Fibroblast of villous mesenchyme (primary cell): Measurements from ENCODE around the gene EXPH5. TPM values are rescaled to one million over a fixed set of nuclear protein-coding genes. Genes with fewer than 3 reads are reported as not detected.
A peak's percentile ranks its signal among the peaks of the same experiment; 100 is the strongest.

Source experiments
- DNase-seq: peaks from one replicate; pipeline ENCODE4 v3.0.0-alpha.2; 2010; ENCODE audit warnings: low read depth
- H3K4me3 ChIP-seq: 2 replicates; pipeline ENCODE4 v1.5.1; 2011; ENCODE audit warnings: low read depth, mild to moderate bottlenecking, low read length
- CTCF ChIP-seq: IDR thresholded peaks from 2 replicates; pipeline ENCODE4 v1.5.1; 2012; ENCODE audit warnings: low read depth, mild to moderate bottlenecking, low read length; ENCODE audit not compliant: insufficient read depth
- total RNA-seq: library from RNA; depleted of rRNA; stranded (reverse); fragments of >200 nt; gene quantifications from 2 replicates; pipeline ENCODE4 v1.2.3, GENCODE V29; 2012

The EXPH5 gene
- total RNA-seq, 1 donor, result 2.2 TPM

DNA sequence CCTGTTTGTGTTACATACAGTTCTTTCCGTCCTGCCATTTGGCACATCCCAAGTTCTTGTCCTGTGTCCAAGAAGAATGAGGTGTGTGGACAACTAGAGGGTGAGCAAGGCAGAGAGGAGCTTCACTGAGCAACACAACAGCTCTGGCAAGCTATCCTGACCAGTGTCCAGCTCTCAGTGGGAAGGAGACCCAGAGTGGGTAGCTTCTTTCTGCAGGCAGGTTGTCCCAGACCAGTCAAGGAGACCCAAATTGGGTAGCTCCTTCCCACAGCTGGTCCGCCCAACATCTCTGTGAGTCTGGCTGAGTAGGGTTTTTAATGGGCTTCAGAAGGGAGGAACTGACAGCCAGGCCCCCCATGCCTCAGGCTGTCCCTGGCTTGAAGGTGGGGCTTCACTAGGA, 35.2 kb upstream of the EXPH5 start:
- no peak overlapping the region for H3K4me3 ChIP-seq
- no peak for DNase-seq
- no peak for TF ChIP-seq CTCF

- no peak for DNase-seq
- TF ChIP-seq CTCF, result no peak
- H3K4me3 ChIP-seq, result no peak overlapping the region
Observed at GRCh38 chr11:108628326-108628725, 34.8 kb upstream of the EXPH5 start.

- DNase-seq, result no peak
- TF ChIP-seq CTCF, result no peak
- no peak overlapping the region for H3K4me3 ChIP-seq
Observed at GRCh38 chr11:108624196-108624925, 30.8 kb upstream of the EXPH5 start.

GRCh38 chr11:108622341-108622740, 28.8 kb upstream of the EXPH5 start:
- TF ChIP-seq CTCF, result no peak
- no peak overlapping the region for H3K4me3 ChIP-seq
- DNase-seq, result no peak

DNA sequence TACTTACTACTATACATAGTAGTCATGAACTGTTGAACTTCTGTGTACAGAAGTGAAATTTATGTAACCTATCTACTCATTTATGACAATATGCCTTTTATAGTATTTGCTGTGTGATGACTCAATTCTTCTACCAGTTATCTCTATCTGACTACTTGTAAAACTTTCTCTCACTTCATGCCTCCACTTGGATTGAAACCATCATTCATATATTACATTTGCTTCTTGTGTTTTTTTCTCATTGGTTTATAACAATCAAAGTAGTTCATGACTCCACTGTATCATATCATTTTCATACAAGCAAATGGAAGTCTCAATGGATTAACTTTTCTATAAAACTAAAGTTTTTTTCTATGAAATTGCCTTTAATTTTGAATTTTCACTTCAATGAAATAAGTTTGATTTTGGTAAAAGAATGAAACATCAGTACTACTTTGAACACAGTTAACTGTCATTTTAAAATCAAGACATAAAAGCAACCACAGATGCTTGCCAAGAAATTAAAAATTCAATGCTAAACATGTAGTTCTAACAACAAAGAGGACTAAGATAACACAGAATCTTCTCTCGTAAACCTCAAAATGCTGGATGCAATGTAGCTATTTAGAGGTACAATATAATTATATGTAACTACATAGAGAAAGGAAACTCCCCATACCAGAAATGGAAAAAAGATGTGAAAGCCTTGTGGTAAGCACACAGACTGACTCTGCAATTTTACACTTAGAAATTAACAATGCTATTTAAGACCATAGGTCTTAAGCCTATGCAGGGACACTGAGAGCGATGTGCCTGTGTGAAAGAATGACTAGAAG, 27.6 kb upstream of the EXPH5 start:
- no peak overlapping the region for H3K4me3 ChIP-seq
- peak; percentile 50 for DNase-seq
- no peak for TF ChIP-seq CTCF

- no peak for TF ChIP-seq CTCF
- H3K4me3 ChIP-seq, result no peak overlapping the region
- DNase-seq, result no peak
Observed at GRCh38 chr11:108618529-108618928, 25.0 kb upstream of the EXPH5 start.
